Natural killer cell treated with Interleukin-12 subunit alpha and Interleukin-12 subunit beta and Interleukin-15 and Interleukin-18, amount 100 ng/mL, for 72 hours (primary cell): ENCODE results near the gene XXYLT1. TPM values are rescaled to one million over a fixed set of nuclear protein-coding genes. Genes with fewer than 3 reads are reported as not detected.

Experiments used
- ATAC-seq, 2 donors: fragments of 150-1000 bp; cut with Tn5 transposase in 1 of 2; sonication (Bioruptor Pico), chemical (Tn5 transposase) in 1 of 2; 2 replicates each; pipeline ENCODE4 v1.10.0; 2021
- DNase-seq: peaks from one replicate; pipeline ENCODE4 v3.0.0; 2022; ENCODE audit warnings: low spot score
- H3K27ac Mint-ChIP-seq, 2 donors: 1 replicate in 1 of 2; 2 replicates in 1 of 2; pipeline ENCODE4 v1.8.0; 2022; ENCODE audit warnings: mixed read lengths in 2 of 2, mild to moderate bottlenecking in 1 of 2, moderate library complexity in 1 of 2
- H3K27me3 Mint-ChIP-seq, 2 donors: 1 replicate in 1 of 2; 2 replicates in 1 of 2; pipeline ENCODE4 v1.8.0; 2022; ENCODE audit warnings: mixed read lengths in 2 of 2
- H3K36me3 Mint-ChIP-seq: one replicate; pipeline ENCODE4 v1.8.0; 2022; ENCODE audit warnings: mixed read lengths
- H3K4me1 Mint-ChIP-seq, 2 donors: 1 replicate in 1 of 2; 2 replicates in 1 of 2; pipeline ENCODE4 v1.8.0; 2022; ENCODE audit warnings: low read depth in 2 of 2, mixed read lengths in 2 of 2, mild to moderate bottlenecking in 1 of 2
- H3K4me3 Mint-ChIP-seq: one replicate; pipeline ENCODE4 v1.8.0; 2022; ENCODE audit warnings: mixed read lengths
- H3K9me3 Mint-ChIP-seq: 2 replicates; pipeline ENCODE4 v1.8.0; 2022; ENCODE audit warnings: mixed read lengths
- total RNA-seq, 2 donors: library from RNA; stranded (reverse); gene quantifications; one replicate each; pipeline ENCODE4 v1.2.3, GENCODE V29; 2022

The XXYLT1 gene
- total RNA-seq, 2 donors from 2014 or later: 10.5 to 16.2 TPM

DNA sequence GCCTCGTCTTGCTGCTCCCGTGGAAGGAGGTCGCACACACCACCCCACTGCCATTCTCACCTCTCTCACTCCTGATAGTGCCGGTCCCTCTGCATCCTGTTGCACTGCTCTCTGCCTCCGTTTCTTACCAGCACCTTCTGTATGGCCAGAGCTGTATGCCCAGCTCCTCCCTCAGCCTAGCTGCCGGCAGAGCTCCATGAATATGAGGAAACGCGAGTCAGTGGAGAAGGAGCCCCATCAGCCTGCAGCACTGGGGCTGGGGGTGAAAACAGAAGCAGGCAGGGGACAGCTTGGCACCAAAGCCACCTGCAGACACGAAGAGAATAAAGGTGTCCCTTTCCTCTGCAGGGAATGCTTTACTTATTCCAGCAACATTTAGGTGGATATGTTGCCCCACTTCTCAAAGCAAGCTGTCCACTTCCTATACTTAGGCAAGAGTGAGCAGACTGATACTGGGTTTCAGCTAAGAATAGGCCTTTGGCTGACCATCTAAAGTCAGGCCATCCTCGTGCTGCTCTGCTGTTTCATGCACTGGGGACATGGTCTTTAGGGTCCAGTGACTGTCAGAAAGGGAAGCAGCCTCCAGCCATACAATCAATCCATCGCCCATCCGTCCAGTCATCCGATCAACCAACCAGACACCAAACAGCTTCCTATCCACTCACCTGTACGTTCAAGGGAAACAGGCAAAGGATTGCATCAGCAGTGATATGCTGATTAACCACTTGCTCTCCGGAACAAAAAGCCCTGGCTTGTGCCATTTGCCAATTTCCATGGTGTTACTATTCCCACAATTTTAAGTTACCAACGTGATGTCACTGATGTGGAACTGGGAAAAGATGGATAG is 222.7 kb downstream of the XXYLT1 start:
- Mint-ChIP-seq H3K4me3 (no peak overlapping the region), H3K27ac (no peak overlapping the region), H3K4me1 (no peaks in the 10 kb centered on the region), H3K36me3 (no peaks in the 10 kb centered on the region), H3K27me3 (peaks cover 10 to 31% of the 10 kb centered on the region in 2 donors), H3K9me3 (no peaks in the 10 kb centered on the region)
- peak in 1 of 2 donors; percentile 8 for ATAC-seq
- no peak for DNase-seq

DNA sequence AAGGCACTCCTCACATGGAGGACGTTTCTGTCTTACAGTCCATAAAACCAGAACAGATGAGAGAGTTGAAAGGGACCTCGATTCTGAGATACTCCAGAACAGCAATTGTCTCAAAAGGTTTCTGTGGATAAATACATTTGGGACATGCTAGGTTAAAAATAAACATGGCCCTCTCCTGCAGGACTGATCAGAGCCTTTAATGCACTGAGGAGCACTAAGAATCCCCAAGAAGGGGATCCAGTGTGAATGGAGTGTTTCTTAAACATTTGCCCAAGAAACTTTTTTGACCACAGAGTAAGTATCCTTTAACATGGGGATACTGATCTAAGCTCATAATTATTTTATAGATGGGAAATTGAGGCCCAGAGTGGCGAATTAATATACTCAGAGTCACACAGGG is 223.4 kb downstream of the XXYLT1 start:
- ATAC-seq (no peak), DNase-seq (no peak)
- H3K36me3 Mint-ChIP-seq: no peaks in the 10 kb centered on the region
- H3K4me1 Mint-ChIP-seq: no peaks in the 10 kb centered on the region
- H3K4me3 Mint-ChIP-seq: no peak overlapping the region
- no peaks in the 10 kb centered on the region for H3K9me3 Mint-ChIP-seq
- H3K27me3 Mint-ChIP-seq: peaks cover 7 to 26% of the 10 kb centered on the region in 2 donors
- peak overlapping the region in 1 of 2 donors; percentile 55 for H3K27ac Mint-ChIP-seq

DNA sequence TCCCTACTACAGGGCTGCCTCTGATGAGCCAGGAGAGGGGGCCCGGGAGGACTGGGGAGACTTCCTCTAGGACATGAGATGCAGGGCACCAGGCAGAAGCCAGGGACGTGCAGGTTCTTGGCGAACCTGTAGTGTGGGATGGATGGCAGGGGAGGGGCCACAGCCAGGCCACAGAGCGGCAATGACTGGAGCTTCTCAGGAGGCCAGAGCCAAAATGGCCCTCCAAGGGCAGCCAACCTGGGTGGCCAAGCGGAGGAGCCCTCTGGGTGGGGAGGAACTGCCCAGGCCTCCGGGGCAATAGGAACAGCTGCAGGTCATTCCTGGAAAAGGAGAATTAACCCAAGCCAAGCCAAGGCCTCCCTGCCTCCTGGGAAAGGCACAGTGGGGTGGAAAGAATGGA is 224.5 kb downstream of the XXYLT1 start:
- ATAC-seq: no peak
- H3K4me1 Mint-ChIP-seq: no peaks in the 10 kb centered on the region

DNA sequence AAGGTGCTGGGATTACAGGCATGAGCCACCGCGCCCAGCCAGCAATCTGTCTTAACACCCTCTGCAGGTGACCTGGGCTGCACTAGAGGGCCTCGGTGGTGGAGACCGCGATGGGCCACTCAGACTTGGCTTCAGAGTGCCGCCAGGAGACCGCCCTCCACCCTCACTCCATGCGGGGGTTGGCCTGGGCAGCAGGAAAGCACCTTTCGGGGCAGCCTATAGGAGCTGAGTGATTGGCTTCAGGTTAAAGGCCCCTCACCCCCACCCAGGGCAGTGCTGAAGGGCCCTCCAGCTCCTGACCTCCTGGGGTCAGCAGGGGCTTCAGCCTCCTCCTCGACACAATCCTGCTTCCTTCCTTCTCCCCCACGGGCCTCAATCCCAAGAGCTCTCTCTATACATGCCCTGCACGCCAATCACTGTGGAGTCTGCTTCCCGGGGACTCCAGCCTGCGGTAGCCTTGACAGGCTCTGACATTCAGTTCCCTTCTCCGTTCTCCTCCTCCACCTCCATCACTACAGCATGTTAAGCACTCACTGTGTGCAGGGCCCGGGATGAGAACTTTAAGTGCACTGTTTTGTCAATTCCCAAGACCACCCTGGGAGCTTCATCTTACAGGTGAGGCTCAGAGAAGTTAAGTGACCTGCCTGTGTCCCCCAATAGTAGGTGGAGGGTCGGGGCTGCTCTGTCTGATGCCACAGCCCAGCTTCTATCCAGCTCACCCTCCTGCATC is 225.3 kb downstream of the XXYLT1 start:
- no peaks in the 10 kb centered on the region for H3K36me3 Mint-ChIP-seq
- no peak for ATAC-seq
- no peak overlapping the region for H3K4me3 Mint-ChIP-seq
- no peak for DNase-seq
- H3K27me3 Mint-ChIP-seq: peaks cover 2 to 12% of the 10 kb centered on the region in 2 donors
- no peak overlapping the region for H3K27ac Mint-ChIP-seq
- H3K4me1 Mint-ChIP-seq: no peaks in the 10 kb centered on the region
- H3K9me3 Mint-ChIP-seq: no peaks in the 10 kb centered on the region

More for the DNA sequence above, 224.5 kb downstream of the XXYLT1 start:
- Mint-ChIP-seq H3K9me3 (no peaks in the 10 kb centered on the region), H3K36me3 (no peaks in the 10 kb centered on the region), H3K4me3 (no peak overlapping the region), H3K27me3 (peaks cover 7 to 20% of the 10 kb centered on the region in 2 donors), H3K27ac (no peak overlapping the region)
- DNase-seq: no peak

DNA sequence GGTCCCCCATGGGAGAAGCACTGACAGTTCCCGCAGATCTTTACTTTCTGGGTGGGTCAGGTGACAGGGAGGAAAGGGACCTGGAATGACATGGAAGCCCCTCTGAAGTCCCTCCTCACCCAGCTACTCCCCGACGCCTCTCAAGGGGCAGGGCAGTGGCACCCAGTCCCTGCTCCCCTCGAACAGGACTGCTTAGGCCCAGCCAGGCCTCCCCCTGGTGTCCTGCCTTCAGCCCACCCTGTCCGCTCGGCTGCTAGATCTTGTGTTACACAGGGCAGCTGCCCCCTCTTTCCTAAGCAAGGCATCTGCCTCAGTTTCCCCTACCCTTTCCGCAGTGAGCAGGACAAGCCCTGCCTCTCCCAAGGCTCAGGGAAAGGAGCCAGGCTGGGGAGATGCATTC is 226.5 kb downstream of the XXYLT1 start:
- H3K9me3 Mint-ChIP-seq: no peaks in the 10 kb centered on the region
- no peaks in the 10 kb centered on the region for H3K36me3 Mint-ChIP-seq
- H3K4me3 Mint-ChIP-seq: no peak overlapping the region
- H3K27me3 Mint-ChIP-seq: no peaks in the 10 kb centered on the region
- no peak for DNase-seq
- H3K4me1 Mint-ChIP-seq: no peaks in the 10 kb centered on the region
- ATAC-seq: peak in 1 of 2 donors; percentile 8
- no peak overlapping the region for H3K27ac Mint-ChIP-seq

DNA sequence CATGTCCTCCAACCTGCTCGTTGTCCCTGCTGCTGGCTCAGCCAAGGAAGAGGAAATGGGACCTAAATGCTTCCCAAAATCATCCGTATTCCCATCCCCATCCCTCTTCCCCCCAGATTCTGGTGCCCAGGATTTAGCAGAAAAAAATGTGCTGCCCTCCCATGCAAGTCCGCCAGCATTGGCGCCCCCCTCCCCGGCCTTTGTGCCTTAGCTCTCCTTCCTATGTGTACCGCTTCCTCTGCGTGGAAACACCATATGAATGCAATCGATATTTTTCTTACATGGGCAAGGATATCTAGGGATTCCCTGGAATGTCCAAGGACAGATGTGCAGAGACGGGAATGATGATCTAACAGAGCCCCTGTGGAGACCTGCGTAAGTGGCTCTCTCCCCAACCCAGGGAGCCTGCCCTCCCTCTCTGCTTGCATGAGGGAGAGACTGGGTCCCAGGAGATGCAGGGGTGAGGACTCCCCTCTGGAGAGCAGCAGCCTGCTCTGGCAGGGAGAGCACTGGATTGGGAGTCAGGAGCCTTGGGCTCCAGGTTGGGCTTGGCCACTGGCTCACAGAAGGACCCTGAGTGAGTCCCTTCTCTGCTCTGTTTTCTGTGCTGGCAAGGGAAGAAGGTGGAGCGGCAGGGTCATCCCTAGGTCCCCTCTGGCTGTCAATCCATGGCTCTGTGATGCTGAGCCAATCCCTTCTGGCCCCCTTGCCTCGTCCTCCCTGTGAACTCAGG is 227.2 kb downstream of the XXYLT1 start:
- Mint-ChIP-seq H3K4me1 (no peaks in the 10 kb centered on the region), H3K27ac (peak overlapping the region in 1 of 2 donors; percentile 32), H3K36me3 (no peaks in the 10 kb centered on the region), H3K9me3 (no peaks in the 10 kb centered on the region), H3K27me3 (no peaks in the 10 kb centered on the region), H3K4me3 (no peak overlapping the region)
- DNase-seq (no peak), ATAC-seq (no peak)

DNA sequence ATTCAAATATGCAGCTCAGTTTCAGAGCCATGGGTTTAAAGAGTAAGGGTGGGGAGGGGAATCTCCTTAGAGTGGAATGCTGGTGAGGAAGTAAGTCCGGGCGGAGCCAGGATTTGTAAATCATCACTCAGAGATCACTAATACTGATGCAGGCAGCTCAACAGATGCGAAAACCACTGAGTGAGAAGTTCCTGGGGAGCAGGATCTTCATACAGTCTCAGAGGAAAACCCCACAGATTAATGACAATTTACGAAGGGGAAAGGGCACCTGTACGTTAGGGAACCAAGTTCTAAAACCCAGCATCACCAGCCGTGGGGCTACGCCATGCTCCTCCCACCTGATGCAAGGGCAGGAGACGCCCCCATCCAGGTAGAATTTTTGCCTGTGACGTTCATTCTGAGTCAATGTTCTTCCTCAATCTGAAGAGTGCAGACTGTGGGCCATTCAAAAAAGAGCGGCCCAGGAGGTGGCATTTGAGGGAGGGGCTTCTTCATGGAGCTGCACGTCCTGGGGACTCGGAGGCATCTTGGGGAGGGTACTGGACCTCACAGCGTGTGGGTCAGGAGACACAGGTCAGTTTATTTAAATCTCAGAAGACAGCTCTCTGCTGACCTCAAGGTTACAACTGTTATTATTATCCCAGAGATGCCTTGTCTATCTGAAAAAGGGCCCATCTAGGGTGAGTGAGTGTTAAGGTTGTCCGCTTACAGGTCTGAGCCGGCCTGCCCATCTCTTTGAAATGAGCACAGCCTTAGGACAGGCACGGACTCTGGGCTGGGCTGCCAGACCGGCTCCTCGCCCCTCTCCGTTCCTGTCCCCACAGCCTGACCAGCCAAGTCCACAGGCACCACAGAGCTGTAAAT is 228.0 kb downstream of the XXYLT1 start:
- H3K4me1 Mint-ChIP-seq: no peaks in the 10 kb centered on the region
- H3K4me3 Mint-ChIP-seq: no peak overlapping the region
- no peaks in the 10 kb centered on the region for H3K9me3 Mint-ChIP-seq
- H3K36me3 Mint-ChIP-seq: no peaks in the 10 kb centered on the region
- H3K27me3 Mint-ChIP-seq: peaks cover 0 to 2% of the 10 kb centered on the region in 2 donors
- ATAC-seq: no peak
- DNase-seq: no peak
- no peak overlapping the region for H3K27ac Mint-ChIP-seq

DNA sequence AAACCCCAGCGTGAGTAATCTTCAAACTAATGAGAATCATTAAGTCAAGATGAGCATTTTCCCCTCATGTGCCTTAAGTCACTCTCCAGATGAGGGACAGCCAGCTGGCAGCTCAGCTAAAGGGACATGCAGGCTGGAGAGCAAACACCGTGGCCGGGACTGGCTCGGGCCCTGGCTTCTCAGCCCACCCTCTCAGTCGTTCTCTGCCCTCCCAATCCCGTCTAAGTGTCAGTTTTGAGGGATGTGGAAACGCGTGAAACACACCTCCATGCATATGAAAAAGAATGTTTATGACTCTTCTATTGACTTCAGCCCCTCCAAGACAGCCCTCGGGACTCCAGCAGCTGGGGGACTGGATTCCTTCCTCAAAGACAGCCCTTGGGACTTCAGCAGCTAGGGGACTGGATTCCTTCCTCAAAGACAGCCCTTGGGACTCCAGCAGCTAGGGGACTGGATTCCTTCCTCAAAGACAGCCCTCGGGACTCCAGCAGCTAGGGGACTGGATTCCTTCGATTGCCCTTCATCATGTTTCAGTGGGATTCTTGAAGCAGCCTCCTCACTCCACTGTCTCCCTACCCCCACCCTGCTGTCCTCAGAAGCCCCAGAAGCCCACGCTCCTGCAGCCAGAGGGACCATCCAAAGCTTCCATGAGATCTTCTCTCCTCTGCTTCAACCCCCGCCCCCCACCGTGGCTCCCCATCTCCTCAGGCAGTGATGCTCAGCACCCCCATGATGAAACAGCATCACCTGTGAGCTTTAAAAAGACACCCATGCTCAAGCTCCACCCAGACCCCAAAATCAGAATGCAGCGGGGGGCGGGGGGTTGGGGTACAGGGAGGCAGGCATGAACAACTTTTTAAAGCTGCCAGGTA is 228.9 kb downstream of the XXYLT1 start:
- H3K27me3 Mint-ChIP-seq: peaks cover 0 to 2% of the 10 kb centered on the region in 2 donors
- DNase-seq (no peak), ATAC-seq (no peak)
- no peak overlapping the region for H3K4me3 Mint-ChIP-seq
- no peaks in the 10 kb centered on the region for H3K36me3 Mint-ChIP-seq
- H3K9me3 Mint-ChIP-seq: no peaks in the 10 kb centered on the region
- H3K4me1 Mint-ChIP-seq: no peaks in the 10 kb centered on the region
- no peak overlapping the region for H3K27ac Mint-ChIP-seq

DNA sequence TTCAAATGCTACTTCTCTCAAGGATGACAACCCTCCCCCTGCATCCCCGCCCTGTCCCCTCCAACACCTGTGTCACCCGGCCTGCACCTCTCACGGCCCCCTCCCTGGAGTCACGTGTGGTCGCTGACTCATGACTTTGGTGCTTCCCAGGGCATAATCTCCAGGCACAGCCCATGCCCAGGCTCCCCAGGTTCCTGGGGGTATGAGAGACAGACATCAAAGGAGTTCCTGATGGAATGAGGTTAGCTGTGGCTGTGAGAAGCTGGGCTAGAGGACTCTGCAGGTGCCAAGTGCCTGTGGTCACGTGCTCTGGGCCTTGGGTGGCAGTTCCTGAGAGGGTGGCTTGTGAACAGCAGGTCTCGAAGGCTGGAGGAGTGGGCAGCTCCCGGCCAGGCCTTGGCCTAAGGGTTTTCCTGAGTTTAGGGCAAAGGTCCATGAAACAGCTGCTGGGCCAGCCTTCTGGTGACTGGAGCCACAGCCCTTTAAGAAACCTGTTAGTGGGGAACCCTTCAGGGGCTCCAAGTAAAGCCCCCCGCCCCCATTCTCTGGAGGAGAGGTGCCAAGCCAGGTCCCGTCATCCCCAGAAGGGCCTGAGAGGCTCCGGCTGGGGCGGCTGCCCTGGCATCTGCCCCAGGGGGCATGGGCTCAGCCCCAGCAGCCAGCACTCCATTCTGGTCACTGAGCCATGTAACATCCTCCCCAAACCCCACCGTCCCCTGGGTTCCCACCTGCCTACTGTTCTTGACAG is 230.0 kb downstream of the XXYLT1 start:
- no peaks in the 10 kb centered on the region for H3K36me3 Mint-ChIP-seq
- H3K27ac Mint-ChIP-seq: no peak overlapping the region
- peaks cover 0 to 2% of the 10 kb centered on the region in 2 donors for H3K27me3 Mint-ChIP-seq
- no peaks in the 10 kb centered on the region for H3K4me1 Mint-ChIP-seq
- no peaks in the 10 kb centered on the region for H3K9me3 Mint-ChIP-seq
- H3K4me3 Mint-ChIP-seq: no peak overlapping the region
- ATAC-seq (no peak), DNase-seq (no peak)

DNA sequence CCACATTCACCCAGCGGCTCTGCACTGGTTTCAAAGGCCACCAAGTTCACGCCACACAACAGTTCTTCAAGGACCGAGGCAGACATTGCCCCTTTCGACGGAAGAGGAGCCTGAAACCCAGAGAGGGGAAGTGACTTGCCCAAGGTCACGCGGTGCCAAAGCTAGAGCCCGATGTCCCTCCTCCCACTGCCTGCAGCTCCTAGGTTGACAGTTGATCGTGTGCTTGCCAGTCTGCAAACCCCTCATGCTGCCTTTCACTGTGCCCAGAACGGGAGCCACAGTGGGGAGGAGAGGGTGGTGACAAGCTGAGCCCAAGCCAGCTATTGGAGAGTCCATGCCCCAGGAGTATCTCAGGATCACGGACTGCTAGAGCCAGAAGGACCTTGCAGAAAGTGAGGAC is 230.9 kb downstream of the XXYLT1 start:
- Mint-ChIP-seq H3K4me1 (no peaks in the 10 kb centered on the region), H3K36me3 (no peaks in the 10 kb centered on the region), H3K27me3 (peaks cover 0 to 2% of the 10 kb centered on the region in 2 donors), H3K27ac (no peak overlapping the region), H3K4me3 (no peak overlapping the region), H3K9me3 (no peaks in the 10 kb centered on the region)
- ATAC-seq (no peak), DNase-seq (no peak)

DNA sequence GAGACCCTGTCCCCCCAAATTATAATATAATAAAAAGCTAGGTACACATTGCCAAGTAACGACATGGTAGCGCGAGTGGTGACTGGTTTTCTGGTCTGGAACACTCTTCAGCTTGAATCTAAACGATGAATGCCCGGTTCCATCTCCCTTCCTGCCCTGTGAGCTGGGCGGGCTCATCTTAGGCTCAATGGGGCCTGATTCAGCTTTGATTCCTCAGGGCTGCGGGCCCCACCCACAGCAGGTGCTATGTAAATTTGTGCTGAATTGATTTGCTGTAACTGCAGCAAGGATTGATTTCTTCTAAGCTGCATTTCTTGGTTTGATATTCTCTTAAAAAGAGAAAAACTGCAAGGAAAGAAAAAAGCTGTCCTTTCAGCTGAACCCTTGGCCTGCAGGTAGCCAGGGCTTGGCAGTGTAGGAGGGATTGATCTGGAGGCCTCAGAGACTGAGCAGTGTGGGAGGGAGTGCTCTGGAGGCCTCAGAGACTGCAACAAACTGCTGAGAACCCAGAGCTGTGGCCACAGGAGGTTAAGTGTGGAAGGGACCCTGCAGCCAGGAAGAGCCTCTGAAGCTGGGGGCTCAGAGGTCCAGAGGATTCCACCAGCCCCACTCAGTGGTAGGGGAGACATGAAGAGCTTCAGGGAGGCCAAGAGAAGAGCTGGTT is 231.6 kb downstream of the XXYLT1 start:
- Mint-ChIP-seq H3K4me3 (no peak overlapping the region), H3K4me1 (no peaks in the 10 kb centered on the region), H3K36me3 (no peaks in the 10 kb centered on the region), H3K27me3 (peaks cover 0 to 2% of the 10 kb centered on the region in 2 donors), H3K27ac (peak overlapping the region in 1 of 2 donors; percentile 41), H3K9me3 (no peaks in the 10 kb centered on the region)
- DNase-seq: no peak
- no peak for ATAC-seq
